ENCODE measurements around the gene CYP2R1.

GRCh38 chr11:14934641-14935351 lies 42.8 kb upstream of the CYP2R1 start:
- no peak for TF ChIP-seq POLR2AphosphoS5 (IDR thresholded peaks at IDR 0.05)
- TF ChIP-seq CTCF (IDR thresholded peaks at IDR 0.05): no peak
- no peak for TF ChIP-seq POLR2A (IDR thresholded peaks at IDR 0.05)
- TF ChIP-seq EP300 (IDR thresholded peaks at IDR 0.05): no peak

Measured in gastroesophageal sphincter (tissue), 3 donors.